H9 (cell line): ENCODE data around the gene STH. TPM values are rescaled to one million over a fixed set of nuclear protein-coding genes. Genes with fewer than 3 reads are reported as not detected.

ENCODE experiments used
- DNase-seq: peaks from one replicate; pipeline ENCODE4 v3.0.0-alpha.2; 2017
- H2AFZ ChIP-seq: one replicate; pipeline ENCODE4 v1.6.1; 2013; ENCODE audit warnings: mild to moderate bottlenecking, low read length, control low read depth, moderate library complexity
- H2AK5ac ChIP-seq: 2 replicates; pipeline ENCODE4 v1.6.1; 2013; ENCODE audit warnings: low read length, control low read depth, mixed read lengths; ENCODE audit not compliant: insufficient read length
- H2BK120ac ChIP-seq: one replicate; pipeline ENCODE4 v1.6.1; 2013; ENCODE audit warnings: low read depth, mild to moderate bottlenecking, low read length, control low read depth, inconsistent platforms; ENCODE audit not compliant: poor library complexity, severe bottlenecking
- H2BK12ac ChIP-seq: 2 replicates; pipeline ENCODE4 v1.6.1; 2013; ENCODE audit warnings: low read length, control low read depth, mixed read lengths, low read depth; ENCODE audit not compliant: insufficient read length
- H2BK15ac ChIP-seq: 2 replicates; pipeline ENCODE4 v1.6.1; 2013; ENCODE audit warnings: low read depth, low read length, control low read depth
- H2BK20ac ChIP-seq: one replicate; pipeline ENCODE4 v1.6.1; 2013; ENCODE audit warnings: low read depth, mild to moderate bottlenecking, low read length, control low read depth, inconsistent platforms; ENCODE audit not compliant: poor library complexity, severe bottlenecking
- H2BK5ac ChIP-seq: 2 replicates; pipeline ENCODE4 v1.6.1; 2013; ENCODE audit warnings: low read length, control low read depth, mixed read lengths; ENCODE audit not compliant: insufficient read length
- H3K14ac ChIP-seq: 2 replicates; pipeline ENCODE4 v1.6.1; 2013; ENCODE audit warnings: low read length, control low read depth; ENCODE audit not compliant: insufficient read depth
- H3K18ac ChIP-seq: 2 replicates; pipeline ENCODE4 v1.6.1; 2013; ENCODE audit warnings: low read depth, mild to moderate bottlenecking, mixed read lengths, low read length, control low read depth; ENCODE audit not compliant: insufficient read length
- H3K23ac ChIP-seq: 2 replicates; pipeline ENCODE4 v1.6.1; 2013; ENCODE audit warnings: low read length, control low read depth, mixed read lengths, low read depth; ENCODE audit not compliant: insufficient read length
- H3K23me2 ChIP-seq: 2 replicates; pipeline ENCODE4 v1.6.1; 2013; ENCODE audit warnings: low read depth, mild to moderate bottlenecking, mixed read lengths, low read length, control low read depth; ENCODE audit not compliant: insufficient read length, poor library complexity, severe bottlenecking
- H3K27ac ChIP-seq: 2 replicates; pipeline ENCODE4 v1.5.1; 2013; ENCODE audit warnings: low read length, control low read depth, mixed read lengths, low read depth; ENCODE audit not compliant: insufficient read length
- H3K27me3 ChIP-seq: 2 replicates; pipeline ENCODE4 v1.6.1; 2013; ENCODE audit warnings: low read length, control low read depth, inconsistent platforms; ENCODE audit not compliant: insufficient read depth
- H3K4ac ChIP-seq: 2 replicates; pipeline ENCODE4 v1.6.1; 2013; ENCODE audit warnings: low read depth, mild to moderate bottlenecking, control low read depth, inconsistent platforms, low read length, moderate library complexity
- H3K4me1 ChIP-seq: 2 replicates; pipeline ENCODE4 v1.6.1; 2013; ENCODE audit warnings: low read length, control low read depth, inconsistent platforms; ENCODE audit not compliant: insufficient read depth
- H3K4me2 ChIP-seq: 2 replicates; pipeline ENCODE4 v1.6.1; 2013; ENCODE audit warnings: low read length, control low read depth, mixed read lengths; ENCODE audit not compliant: insufficient read length, insufficient read depth
- H3K56ac ChIP-seq: 2 replicates; pipeline ENCODE4 v1.6.1; 2013; ENCODE audit warnings: low read depth, mild to moderate bottlenecking, mixed read lengths, low read length, control low read depth; ENCODE audit not compliant: insufficient read length
- H3K79me1 ChIP-seq: 2 replicates; pipeline ENCODE4 v1.6.1; 2013; ENCODE audit warnings: low read depth, mild to moderate bottlenecking, moderate library complexity, low read length, control low read depth, inconsistent platforms; ENCODE audit not compliant: insufficient read depth, poor library complexity, severe bottlenecking
- H3K79me2 ChIP-seq: 2 replicates; pipeline ENCODE4 v1.6.1; 2013; ENCODE audit warnings: low read length, control low read depth, inconsistent platforms; ENCODE audit not compliant: insufficient read depth
- H3K9ac ChIP-seq: 2 replicates; pipeline ENCODE4 v1.6.1; 2013; ENCODE audit warnings: low read length, control low read depth, mixed read lengths; ENCODE audit not compliant: insufficient read length; ENCODE audit errors: extremely low read depth
- H3K9me3 ChIP-seq: one replicate; pipeline ENCODE4 v1.6.1; 2013; ENCODE audit warnings: low read depth, low read length, inconsistent platforms; ENCODE audit not compliant: control insufficient read depth
- H3T11ph ChIP-seq: one replicate; pipeline ENCODE4 v1.6.1; 2013; ENCODE audit warnings: mild to moderate bottlenecking, low read length, control low read depth, inconsistent platforms
- H4K20me1 ChIP-seq: one replicate; pipeline ENCODE4 v1.6.1; 2013; ENCODE audit not compliant: control insufficient read depth, insufficient read length, insufficient read depth
- H4K5ac ChIP-seq: 2 replicates; pipeline ENCODE4 v1.6.1; 2013; ENCODE audit warnings: low read depth, mild to moderate bottlenecking, mixed read lengths, low read length, control low read depth; ENCODE audit not compliant: insufficient read length
- H4K8ac ChIP-seq: replicated peaks from 2 replicates; pipeline ENCODE4 v1.6.1; 2013; ENCODE audit warnings: low read length, control low read depth, mixed read lengths, low read depth; ENCODE audit not compliant: insufficient read length
- H4K91ac ChIP-seq: 2 replicates; pipeline ENCODE4 v1.6.1; 2013; ENCODE audit warnings: low read depth, mild to moderate bottlenecking, moderate library complexity, mixed read lengths, low read length, control low read depth; ENCODE audit not compliant: insufficient read length
- H3K27ac Mint-ChIP-seq, 3 experiments: 2 replicates in 2 of 3; 3 replicates in 1 of 3; pipeline ENCODE4 v1.8.0; 2020 to 2021; ENCODE audit warnings: mixed read lengths in 3 of 3, mild to moderate bottlenecking in 1 of 3, moderate library complexity in 1 of 3
- H3K27me3 Mint-ChIP-seq: 2 replicates; pipeline ENCODE4 v1.8.0; 2021; ENCODE audit warnings: low read depth, mild to moderate bottlenecking, moderate library complexity, mixed read lengths
- H3K36me3 Mint-ChIP-seq, 3 experiments: 2 replicates in 2 of 3; 3 replicates in 1 of 3; pipeline ENCODE4 v1.8.0; 2020 to 2021; ENCODE audit warnings: low read depth in 3 of 3, mixed read lengths in 3 of 3; ENCODE audit not compliant: insufficient read depth in 1 of 3
- H3K4me1 Mint-ChIP-seq, 2 experiments: 2 replicates each; pipeline ENCODE4 v1.8.0; 2020; ENCODE audit warnings: mixed read lengths in 2 of 2
- H3K4me3 Mint-ChIP-seq, 2 experiments: 2 replicates in 1 of 2; 3 replicates in 1 of 2; pipeline ENCODE4 v1.8.0; 2020 to 2021; ENCODE audit warnings: mild to moderate bottlenecking in 2 of 2, mixed read lengths in 2 of 2, moderate library complexity in 1 of 2
- H3K9me3 Mint-ChIP-seq, 2 experiments: 2 replicates in 1 of 2; 3 replicates in 1 of 2; pipeline ENCODE4 v1.8.0; 2020; ENCODE audit warnings: mild to moderate bottlenecking in 2 of 2, mixed read lengths in 2 of 2, moderate library complexity in 1 of 2
- WGBS: extraction: QIAGEN DNeasy Blood & Tissue Kit; methylation state at CpG from one replicate; pipeline ENCODE4 v1.1.7; 2013; ENCODE audit warnings: missing lambda C conversion rate, low lambda C conversion rate, mixed read lengths; ENCODE audit not compliant: insufficient read length; ENCODE audit errors: extremely low coverage; 5-methylcytosine and 5-hydroxymethylcytosine counted together
- total RNA-seq: library from RNA; stranded (reverse); gene quantifications from 2 replicates; pipeline ENCODE4 v1.2.1, GENCODE V29; 2021
- TF ChIP-seq, protein P1 (sequence below): fragments of 200-600 bp; sonication (generic); conservative IDR thresholded peaks from 3 replicates; pipeline ENCODE4 v1.8.0; 2021; ENCODE audit warnings: antibody characterized with exemption, mild to moderate bottlenecking

The STH gene
- total RNA-seq, 1 experiment from 2014 or later: not detected

- Histone ChIP-seq H3K18ac (no peak overlapping the region), H3K14ac (no peak overlapping the region), H3K4me2 (no peak overlapping the region), H4K8ac (no peak overlapping the region), H2AFZ (no peak overlapping the region), H2BK20ac (no peak overlapping the region), H3K9ac (no peak overlapping the region), H2BK15ac (no peak overlapping the region), H3K27me3 (no peaks in the 10 kb centered on the region), H2BK5ac (no peak overlapping the region), H3K4me1 (no peaks in the 10 kb centered on the region), H3K56ac (no peak overlapping the region), H3K9me3 (no peaks in the 10 kb centered on the region), H2AK5ac (no peak overlapping the region), H4K20me1 (no peaks in the 10 kb centered on the region), H4K91ac (no peak overlapping the region), H2BK12ac (no peak overlapping the region), H3K23ac (no peak overlapping the region), H4K5ac (no peak overlapping the region), H3K23me2 (no peaks in the 10 kb centered on the region), H3K27ac (no peak overlapping the region), H2BK120ac (no peak overlapping the region), H3T11ph (no peak overlapping the region), H3K79me1 (no peaks in the 10 kb centered on the region), H3K4ac (no peak overlapping the region), H3K79me2 (no peaks in the 10 kb centered on the region)
- Mint-ChIP-seq H3K9me3 (peaks cover 4 to 7% of the 10 kb centered on the region in 2 experiments; a peak in 3 of 5 replicates), H3K27me3 (peaks cover 4% of the 10 kb centered on the region; the same call in 1 of the 2 replicates), H3K36me3 (no peaks in the 10 kb centered on the region), H3K4me1 (peaks cover 9 to 13% of the 10 kb centered on the region in 2 experiments), H3K4me3 (no peak overlapping the region), H3K27ac (no peak overlapping the region)
- no peak for DNase-seq
- TF ChIP-seq, protein P1, sequence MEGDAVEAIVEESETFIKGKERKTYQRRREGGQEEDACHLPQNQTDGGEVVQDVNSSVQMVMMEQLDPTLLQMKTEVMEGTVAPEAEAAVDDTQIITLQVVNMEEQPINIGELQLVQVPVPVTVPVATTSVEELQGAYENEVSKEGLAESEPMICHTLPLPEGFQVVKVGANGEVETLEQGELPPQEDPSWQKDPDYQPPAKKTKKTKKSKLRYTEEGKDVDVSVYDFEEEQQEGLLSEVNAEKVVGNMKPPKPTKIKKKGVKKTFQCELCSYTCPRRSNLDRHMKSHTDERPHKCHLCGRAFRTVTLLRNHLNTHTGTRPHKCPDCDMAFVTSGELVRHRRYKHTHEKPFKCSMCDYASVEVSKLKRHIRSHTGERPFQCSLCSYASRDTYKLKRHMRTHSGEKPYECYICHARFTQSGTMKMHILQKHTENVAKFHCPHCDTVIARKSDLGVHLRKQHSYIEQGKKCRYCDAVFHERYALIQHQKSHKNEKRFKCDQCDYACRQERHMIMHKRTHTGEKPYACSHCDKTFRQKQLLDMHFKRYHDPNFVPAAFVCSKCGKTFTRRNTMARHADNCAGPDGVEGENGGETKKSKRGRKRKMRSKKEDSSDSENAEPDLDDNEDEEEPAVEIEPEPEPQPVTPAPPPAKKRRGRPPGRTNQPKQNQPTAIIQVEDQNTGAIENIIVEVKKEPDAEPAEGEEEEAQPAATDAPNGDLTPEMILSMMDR: no peak
- WGBS: no CpG with 5 or more reads among the region's 6 CpGs
Observed at GRCh38 chr17:45992175-45992574, 6.9 kb upstream of the STH start.
